Neutrophil (primary cell): ENCODE measurements around the gene DDX50.
"Not testable (repeated sequence)": the region's sequence is repeated elsewhere in the genome, so short reads cannot be mapped to it uniquely, and the experiment has no call there.

Experiments used
- H3K27ac ChIP-seq: fragments of 200-600 bp; sonication (generic); 2 replicates; pipeline ENCODE4 v1.5.1; 2016; ENCODE audit warnings: mild to moderate bottlenecking, moderate library complexity
- H3K27me3 ChIP-seq: fragments of 200-600 bp; sonication (generic); 2 replicates; pipeline ENCODE4 v1.6.0; 2016; ENCODE audit warnings: mild to moderate bottlenecking
- H3K36me3 ChIP-seq: fragments of 200-600 bp; sonication (generic); 2 replicates; pipeline ENCODE4 v1.5.1; 2017
- H3K4me1 ChIP-seq, 2 experiments: fragments of 200-600 bp in 1 of 2; sonication (generic) in 1 of 2; 1 replicate in 1 of 2; 2 replicates in 1 of 2; pipeline versions ENCODE4 v1.5.1 to v1.6.1; 2013 to 2016; ENCODE audit warnings: low read depth in 1 of 2, low read length in 1 of 2, mild to moderate bottlenecking in 1 of 2, moderate library complexity in 1 of 2; ENCODE audit not compliant: control insufficient read depth in 1 of 2, insufficient read depth in 1 of 2
- H3K4me3 ChIP-seq, 2 experiments: fragments of 200-600 bp in 1 of 2; sonication (generic) in 1 of 2; 1 replicate in 1 of 2; 2 replicates in 1 of 2; pipeline ENCODE4 v1.5.1; 2013 to 2016; ENCODE audit warnings: low read depth in 1 of 2, low read length in 1 of 2, mild to moderate bottlenecking in 1 of 2, moderate library complexity in 1 of 2
- H3K9me3 ChIP-seq: fragments of 200-600 bp; sonication (generic); 2 replicates; pipeline ENCODE4 v1.5.1; 2016
- TF ChIP-seq, protein P1 (sequence below): fragments of 200-600 bp; sonication (generic); IDR thresholded peaks from 2 replicates; pipeline ENCODE4 v1.5.1; 2016; ENCODE audit warnings: antibody characterized with exemption

DDX50 gene

GRCh38 chr10:68938884-68939283, 37.8 kb downstream of the DDX50 start:
- Histone ChIP-seq H3K36me3 (peaks cover 74% of the 10 kb centered on the region), H3K27me3 (no peaks in the 10 kb centered on the region), H3K9me3 (no peaks in the 10 kb centered on the region), H3K4me3 (no peak overlapping the region), H3K4me1 (no peaks in the 10 kb centered on the region), H3K27ac (no peak overlapping the region)
- TF ChIP-seq, protein P1, sequence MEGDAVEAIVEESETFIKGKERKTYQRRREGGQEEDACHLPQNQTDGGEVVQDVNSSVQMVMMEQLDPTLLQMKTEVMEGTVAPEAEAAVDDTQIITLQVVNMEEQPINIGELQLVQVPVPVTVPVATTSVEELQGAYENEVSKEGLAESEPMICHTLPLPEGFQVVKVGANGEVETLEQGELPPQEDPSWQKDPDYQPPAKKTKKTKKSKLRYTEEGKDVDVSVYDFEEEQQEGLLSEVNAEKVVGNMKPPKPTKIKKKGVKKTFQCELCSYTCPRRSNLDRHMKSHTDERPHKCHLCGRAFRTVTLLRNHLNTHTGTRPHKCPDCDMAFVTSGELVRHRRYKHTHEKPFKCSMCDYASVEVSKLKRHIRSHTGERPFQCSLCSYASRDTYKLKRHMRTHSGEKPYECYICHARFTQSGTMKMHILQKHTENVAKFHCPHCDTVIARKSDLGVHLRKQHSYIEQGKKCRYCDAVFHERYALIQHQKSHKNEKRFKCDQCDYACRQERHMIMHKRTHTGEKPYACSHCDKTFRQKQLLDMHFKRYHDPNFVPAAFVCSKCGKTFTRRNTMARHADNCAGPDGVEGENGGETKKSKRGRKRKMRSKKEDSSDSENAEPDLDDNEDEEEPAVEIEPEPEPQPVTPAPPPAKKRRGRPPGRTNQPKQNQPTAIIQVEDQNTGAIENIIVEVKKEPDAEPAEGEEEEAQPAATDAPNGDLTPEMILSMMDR, result no peak

- H3K4me3 ChIP-seq, H3K27me3 ChIP-seq, H3K4me1 ChIP-seq, H3K27ac ChIP-seq, H3K9me3 ChIP-seq: not testable (repeated sequence)
- H3K36me3 ChIP-seq, result peaks cover 75% of the 10 kb centered on the region
Observed at GRCh38 chr10:68940917-68941316, 39.8 kb downstream of the DDX50 start.

DNA sequence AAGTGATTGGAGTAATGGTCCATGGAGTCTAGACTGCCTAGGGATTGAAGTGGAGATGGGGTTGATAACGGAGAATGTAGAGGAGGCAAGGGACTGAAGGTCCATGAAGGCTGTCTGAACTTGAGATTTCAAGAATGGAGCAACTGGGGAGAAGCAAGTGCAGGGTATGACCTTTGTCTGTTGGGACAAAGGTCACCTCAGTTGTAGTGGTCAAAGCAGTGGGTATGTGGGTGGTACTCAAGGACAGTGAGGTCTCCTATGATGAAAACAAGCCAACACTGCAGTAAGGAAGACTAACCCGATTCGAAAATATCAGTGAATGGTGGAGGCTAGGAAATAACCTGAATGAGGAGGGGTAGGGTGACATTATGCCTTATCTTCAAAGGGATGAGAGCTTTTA, 49.5 kb downstream of the DDX50 start:
- no peak overlapping the region for H3K4me3 ChIP-seq
- peaks cover 43% of the 10 kb centered on the region for H3K36me3 ChIP-seq
- H3K27ac ChIP-seq, result no peak overlapping the region
- H3K4me1 ChIP-seq, result peaks cover 4 to 8% of the 10 kb centered on the region in 2 experiments
- no peaks in the 10 kb centered on the region for H3K27me3 ChIP-seq
- H3K9me3 ChIP-seq, result no peaks in the 10 kb centered on the region
- TF ChIP-seq, protein P1, result no peak

DNA sequence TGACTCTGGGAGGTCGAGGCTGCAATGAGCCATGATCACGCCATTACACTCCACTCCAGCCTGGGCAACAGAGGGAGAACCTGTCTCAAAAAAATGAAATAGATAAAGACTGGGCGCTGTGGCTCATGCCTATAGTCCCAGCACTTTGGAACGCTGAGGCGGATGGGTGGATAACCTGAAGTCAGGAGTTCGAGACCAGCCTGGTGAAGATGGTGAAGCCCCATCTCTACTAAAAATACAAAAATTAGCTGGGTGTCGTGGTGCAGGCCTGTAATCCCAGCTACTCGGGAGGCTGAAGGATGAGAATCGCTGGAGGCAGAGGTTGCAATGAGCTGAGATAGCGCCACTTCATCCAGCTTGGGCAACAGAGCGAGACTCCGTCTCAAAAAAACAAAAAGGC, 53.8 kb downstream of the DDX50 start:
- no peak overlapping the region for H3K27ac ChIP-seq
- peaks cover 34 to 37% of the 10 kb centered on the region in 2 experiments for H3K4me1 ChIP-seq
- H3K9me3 ChIP-seq, result no peaks in the 10 kb centered on the region
- H3K27me3 ChIP-seq, result no peaks in the 10 kb centered on the region
- TF ChIP-seq, protein P1, result no peak
- peaks cover 5% of the 10 kb centered on the region for H3K36me3 ChIP-seq
- H3K4me3 ChIP-seq, result peak overlapping the region in 1 of 2 experiments; percentile 4

- Histone ChIP-seq H3K36me3 (peaks cover 2% of the 10 kb centered on the region), H3K4me3 (peak overlapping the region; percentile 84 to 90), H3K27me3 (no peaks in the 10 kb centered on the region), H3K27ac (peak overlapping the region; percentile 89), H3K4me1 (peaks cover 39 to 42% of the 10 kb centered on the region in 2 experiments), H3K9me3 (no peaks in the 10 kb centered on the region)
- TF ChIP-seq, protein P1, result no peak
Observed at GRCh38 chr10:68955355-68955831, 54.3 kb downstream of the DDX50 start.

DNA sequence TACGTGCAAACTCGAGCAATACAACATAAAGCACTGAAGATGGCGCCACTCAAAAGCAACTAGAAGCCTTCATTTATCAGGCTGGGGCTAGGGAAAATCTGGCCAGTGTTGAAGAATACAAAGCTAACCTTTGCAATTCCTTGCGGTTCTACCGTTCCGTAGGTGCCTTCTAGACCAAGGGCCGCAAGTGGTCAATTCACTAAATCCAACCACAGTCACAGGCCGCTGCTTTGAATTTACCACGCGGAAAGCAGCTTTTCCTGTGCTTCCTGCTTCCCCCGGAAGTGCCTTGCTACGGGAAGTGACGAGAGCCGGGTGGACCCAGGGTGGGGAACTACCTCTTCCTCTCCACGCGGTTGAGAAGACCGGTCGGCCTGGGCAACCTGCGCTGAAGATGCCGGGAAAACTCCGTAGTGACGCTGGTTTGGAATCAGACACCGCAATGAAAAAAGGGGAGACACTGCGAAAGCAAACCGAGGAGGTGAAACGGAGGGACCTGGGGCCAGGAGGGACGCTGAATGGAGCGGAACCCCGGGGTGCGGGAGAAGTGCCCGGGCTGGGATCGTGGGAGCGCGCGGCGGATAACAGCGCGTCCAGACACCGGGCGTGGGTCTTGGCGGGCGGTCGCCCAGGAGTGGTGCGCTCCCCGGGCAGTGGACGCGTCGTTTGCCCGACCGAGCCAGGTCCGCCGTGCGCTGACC, 54.9 kb downstream of the DDX50 start, which contains the start of gene DDX21:
Gene DDX21, plus strand, starts transcription at position 339 of the 701 bp plus-strand sequence. Its CDS starts 56 bp downstream, at position 395.
- peak within 1 kb of the TSS; percentile 84 to 90 for H3K4me3 ChIP-seq

More for the DNA sequence above, 54.9 kb downstream of the DDX50 start, which contains the start of gene DDX21:
- TF ChIP-seq, protein P1, result peak; percentile 59
- Histone ChIP-seq H3K27me3 (no peaks in the 10 kb centered on the region), H3K4me1 (peaks cover 45 to 48% of the 10 kb centered on the region in 2 experiments), H3K27ac (peak within 1 kb of the TSS; percentile 89), H3K9me3 (no peaks in the 10 kb centered on the region), H3K36me3 (no peaks in the 10 kb centered on the region)
